22Rv1 (cell line): ENCODE data around the gene NME5.

ENCODE experiments used
- CTCF ChIP-seq: fragments of 450-650 bp; IDR thresholded peaks from 2 replicates; pipeline ENCODE4 v1.5.1; 2017; ENCODE audit warnings: mild to moderate bottlenecking
- ZFX ChIP-seq: fragments of 450-650 bp; IDR thresholded peaks from 2 replicates; pipeline ENCODE4 v1.6.1; 2017; ENCODE audit warnings: antibody characterized with exemption, borderline replicate concordance

- no peak for TF ChIP-seq CTCF
- TF ChIP-seq ZFX, result no peak
Observed at GRCh38 chr5:138132543-138132942, 6.7 kb downstream of the NME5 start.
